ENCODE data around the gene ASAP2.

The ASAP2 gene

DNA sequence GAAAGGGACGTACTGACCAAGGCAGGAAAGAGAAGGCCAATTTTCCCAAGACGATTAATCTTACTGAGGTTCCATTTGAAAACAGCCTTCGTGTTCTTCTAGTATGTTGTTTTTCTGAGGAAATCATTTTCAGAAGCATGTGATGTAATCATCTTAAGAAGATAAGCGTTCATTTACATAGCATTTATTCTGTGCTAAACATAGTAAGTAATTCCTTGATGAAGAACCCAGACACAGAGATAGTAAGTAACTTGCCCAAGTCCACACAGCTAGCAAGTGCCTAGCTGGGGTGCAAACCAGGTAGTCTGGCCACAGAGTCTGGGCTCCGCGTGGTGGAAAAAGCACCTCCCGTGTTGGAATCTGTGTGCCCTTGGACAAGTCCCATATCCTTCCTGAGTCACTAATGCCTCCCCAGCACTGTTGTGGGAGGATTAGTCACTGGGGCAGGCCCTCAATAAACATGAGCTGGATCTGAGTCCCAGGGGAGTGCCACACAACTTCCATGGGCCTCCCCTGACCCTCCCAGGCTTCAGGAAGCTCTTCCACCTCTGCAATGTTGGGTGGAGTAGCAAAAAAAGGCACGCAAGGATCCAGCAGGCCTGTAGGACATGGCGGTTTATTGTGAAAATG lies 26.9 kb upstream of the ASAP2 start:
- no peak for DNase-seq (ENCODE audit: low read depth in 2 of 2)

GRCh38 chr2:9184361-9184760 lies 22.3 kb upstream of the ASAP2 start:
- no peak for DNase-seq (ENCODE audit: low read depth in 2 of 2)

GRCh38 chr2:9187620-9188214 lies 18.9 kb upstream of the ASAP2 start:
- no peak for DNase-seq (ENCODE audit: low read depth in 2 of 2)

DNA sequence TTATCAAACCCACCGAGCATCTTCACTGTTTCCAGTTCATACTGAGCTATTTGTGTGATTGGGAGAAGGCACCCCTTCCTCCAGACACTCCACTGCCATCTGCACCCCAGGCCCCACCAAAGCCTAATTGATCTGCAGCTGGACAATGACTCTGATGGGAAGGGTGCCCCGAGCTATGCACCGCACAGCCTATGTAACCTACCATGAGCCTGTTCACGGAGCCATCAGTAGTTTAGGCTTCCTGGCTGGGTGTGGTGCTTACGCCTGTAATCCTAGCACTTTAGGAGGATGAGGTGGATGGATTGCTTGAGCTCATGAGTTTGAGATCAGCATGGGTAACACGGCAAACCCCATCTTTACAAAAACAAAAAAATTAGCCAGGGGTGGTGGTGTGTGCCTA lies 17.8 kb upstream of the ASAP2 start:
- no peak for DNase-seq (ENCODE audit: low read depth in 2 of 2)

GRCh38 chr2:9189901-9190300 lies 16.7 kb upstream of the ASAP2 start:
- DNase-seq (ENCODE audit: low read depth in 2 of 2) = no peak

GRCh38 chr2:9191041-9191481 lies 15.6 kb upstream of the ASAP2 start:
- DNase-seq (ENCODE audit: low read depth in 2 of 2) = no peak

DNA sequence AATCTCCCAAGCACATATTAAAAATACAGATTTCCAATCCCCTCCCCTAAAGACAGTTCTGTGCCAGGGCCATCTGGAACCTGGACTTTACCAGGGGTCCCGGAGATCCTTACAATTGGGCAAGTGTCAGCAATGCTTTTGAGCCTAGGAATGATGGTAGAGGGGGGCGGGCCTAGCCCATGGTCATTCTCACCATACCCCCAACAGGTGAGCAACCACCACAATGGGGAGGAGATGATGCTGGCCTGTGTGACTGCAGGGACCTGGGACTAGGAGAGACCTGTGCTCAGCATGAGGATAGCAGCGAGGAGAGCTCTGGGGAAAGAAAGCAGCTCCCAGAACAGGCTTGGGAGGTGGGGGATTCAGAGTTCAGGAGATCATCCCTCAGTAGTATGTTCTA lies 13.9 kb upstream of the ASAP2 start:
- no peak for DNase-seq (ENCODE audit: low read depth in 2 of 2)

DNA sequence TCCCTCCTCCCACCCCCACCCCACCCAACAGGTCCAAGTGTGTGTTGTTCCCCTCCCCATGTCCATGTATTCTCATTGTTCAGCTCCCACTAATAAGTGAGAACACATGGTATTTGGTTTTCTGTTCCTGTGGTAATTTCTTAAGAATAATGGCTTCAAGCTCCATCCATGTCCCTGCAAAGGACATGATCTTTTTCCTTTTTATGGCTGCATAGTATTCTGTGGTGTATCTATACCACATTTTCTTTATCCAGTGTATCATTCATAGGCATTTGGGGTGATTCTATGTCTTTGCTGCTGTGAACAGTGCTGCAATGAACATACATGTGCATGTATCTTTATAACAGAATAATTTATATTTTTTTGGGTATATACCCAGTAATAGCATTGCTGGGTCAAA lies 12.3 kb upstream of the ASAP2 start:
- DNase-seq (ENCODE audit: low read depth in 2 of 2) = no peak

GRCh38 chr2:9196637-9197036 lies 10.0 kb upstream of the ASAP2 start:
- DNase-seq (ENCODE audit: low read depth in 2 of 2) = no peak

GRCh38 chr2:9197916-9198315 lies 8.7 kb upstream of the ASAP2 start:
- DNase-seq (ENCODE audit: low read depth in 2 of 2) = no peak

- no peak for DNase-seq (ENCODE audit: low read depth in 2 of 2)
Measured at GRCh38 chr2:9199716-9200632, 6.6 kb upstream of the ASAP2 start.

DNA sequence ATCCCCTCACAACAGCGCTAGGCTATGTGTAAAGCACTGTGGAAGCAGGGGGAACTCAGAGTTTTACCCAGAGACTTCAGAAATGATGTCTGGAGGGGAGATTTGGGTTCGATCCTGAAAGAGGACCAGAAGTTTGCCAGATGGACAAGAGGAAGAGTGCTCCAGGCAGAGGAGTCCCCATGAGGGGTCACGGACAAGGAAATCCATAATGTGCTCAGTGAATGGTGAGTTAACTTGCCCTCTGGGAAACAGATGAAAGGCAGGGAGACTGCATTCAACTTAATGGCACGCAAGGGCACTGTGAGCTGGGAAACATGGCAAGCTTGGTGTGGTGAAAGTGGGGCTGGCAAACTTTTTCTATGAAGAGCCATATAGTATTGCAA lies 6.0 kb upstream of the ASAP2 start:
- no peak for DNase-seq (ENCODE audit: low read depth in 2 of 2)

DNA sequence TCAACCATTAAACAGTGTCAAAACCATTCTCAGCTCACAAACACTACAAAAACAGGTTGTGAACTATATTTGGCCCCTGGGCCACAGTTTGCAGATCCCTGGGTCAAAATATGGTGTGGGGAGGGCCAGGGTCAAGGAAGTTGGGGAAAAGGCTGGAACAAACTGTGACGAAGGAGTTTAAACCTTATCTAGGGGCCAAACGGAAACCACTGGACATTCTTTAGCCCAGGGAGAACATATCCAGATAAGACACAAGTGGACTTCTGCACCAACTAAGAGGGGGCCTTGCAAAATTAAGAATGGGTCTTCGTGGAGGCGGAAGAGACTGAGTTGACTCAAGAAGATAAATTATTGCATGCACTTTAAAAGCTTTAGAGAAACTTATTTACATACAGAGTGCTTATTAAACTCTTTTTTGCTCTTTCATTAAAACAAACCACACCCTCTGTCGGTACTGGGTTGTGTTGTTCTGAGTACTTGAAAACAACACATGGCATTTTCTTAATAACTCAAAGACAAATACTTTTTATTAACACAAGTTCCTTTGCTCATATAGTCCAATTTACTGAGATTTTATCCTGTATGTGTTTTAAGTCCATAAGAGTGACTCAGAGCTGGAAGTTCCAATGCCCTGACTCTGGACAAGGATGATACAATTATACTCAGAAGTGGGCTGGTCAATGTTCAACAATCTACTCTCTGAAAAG lies 5.3 kb upstream of the ASAP2 start:
- no peak for DNase-seq (ENCODE audit: low read depth in 2 of 2)

- DNase-seq (ENCODE audit: low read depth in 2 of 2) = no peak
Measured at GRCh38 chr2:9203006-9203405, 3.6 kb upstream of the ASAP2 start.

GRCh38 chr2:9203876-9204275 lies 2.7 kb upstream of the ASAP2 start:
- no peak for DNase-seq (ENCODE audit: low read depth in 2 of 2)

- no peak for DNase-seq (ENCODE audit: low read depth in 2 of 2)
Measured at GRCh38 chr2:9204939-9205338, 1.7 kb upstream of the ASAP2 start.

DNA sequence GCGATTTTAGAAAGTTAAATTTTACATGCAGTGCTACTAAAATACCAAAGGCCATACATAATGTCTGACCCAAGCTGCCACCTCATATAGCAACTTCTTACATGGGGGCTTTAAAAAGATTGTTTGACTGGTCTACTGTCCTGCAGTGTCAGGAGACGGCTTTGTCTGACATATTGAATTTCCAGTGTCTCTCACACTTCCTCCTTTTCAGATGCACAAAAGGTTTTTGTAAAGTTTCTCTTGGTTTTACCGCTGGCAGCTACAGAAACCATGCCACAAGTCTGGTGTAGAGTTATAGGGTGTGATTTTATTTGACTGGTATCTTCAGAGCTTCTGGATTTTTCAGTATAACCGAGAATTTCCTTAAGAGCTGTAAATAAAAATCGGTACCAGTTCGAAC lies 1.1 kb upstream of the ASAP2 start:
- DNase-seq (ENCODE audit: low read depth in 2 of 2) = no peak

DNA sequence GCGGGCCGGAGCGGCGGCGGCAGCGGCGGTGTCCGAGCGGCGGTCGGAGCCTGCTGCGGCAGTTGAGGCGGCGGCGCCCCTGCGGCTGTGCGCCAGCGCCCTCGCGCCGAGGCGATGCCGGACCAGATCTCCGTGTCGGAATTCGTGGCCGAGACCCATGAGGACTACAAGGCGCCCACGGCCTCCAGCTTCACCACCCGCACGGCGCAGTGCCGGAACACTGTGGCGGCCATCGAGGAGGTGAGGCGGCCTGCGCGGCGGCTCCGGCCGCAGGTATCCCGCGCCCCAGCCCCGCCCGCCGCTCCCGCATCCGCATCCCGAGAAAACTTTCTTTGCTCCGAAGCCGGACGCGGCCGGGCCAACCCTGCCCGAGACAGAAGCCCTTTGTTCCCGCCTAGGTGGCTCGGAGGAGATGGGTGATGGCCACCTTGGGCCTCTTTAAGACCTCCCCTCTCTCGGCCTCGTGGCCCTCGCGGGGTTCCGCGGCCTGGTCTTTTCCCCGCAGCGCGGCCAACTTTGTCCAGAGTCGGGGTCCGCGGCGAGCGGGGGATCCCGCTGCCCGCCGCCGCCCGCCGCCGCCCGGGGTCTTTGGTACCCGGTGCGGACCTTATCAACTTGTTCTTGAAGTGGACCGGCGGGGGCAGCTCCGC lies 504 bp downstream of the ASAP2 start:
- DNase-seq (ENCODE audit: low read depth in 2 of 2) = no peak

- no peak for DNase-seq (ENCODE audit: low read depth in 2 of 2)
Measured at GRCh38 chr2:9207641-9208311, 1.2 kb downstream of the ASAP2 start.

GRCh38 chr2:9208875-9209274 lies 2.3 kb downstream of the ASAP2 start:
- DNase-seq (ENCODE audit: low read depth in 2 of 2) = no peak

- DNase-seq (ENCODE audit: low read depth in 2 of 2) = no peak
Measured at GRCh38 chr2:9210030-9210429, 3.4 kb downstream of the ASAP2 start.
